Upper lobe of right lung (tissue), 1 donor: ENCODE results near the gene MUSTN1. TPM values are rescaled to one million over a fixed set of nuclear protein-coding genes. Genes with fewer than 3 reads are reported as not detected.

Source experiments
- ATAC-seq: fragments of 200-7000 bp; cut with Tn5 transposase; one replicate; pipeline ENCODE4 v1.9.1; 2020; ENCODE audit warnings: mild to moderate bottlenecking, moderate library complexity
- DNase-seq: peaks from one replicate; pipeline ENCODE4 v3.0.0-alpha.2; 2020
- H3K27ac ChIP-seq: fragments of 200-600 bp; one replicate; pipeline ENCODE4 v1.8.0; 2022
- H3K27me3 ChIP-seq: fragments of 200-600 bp; one replicate; pipeline ENCODE4 v1.8.0; 2022; ENCODE audit warnings: mild to moderate bottlenecking
- H3K36me3 ChIP-seq: fragments of 200-600 bp; one replicate; pipeline ENCODE4 v1.8.0; 2022
- H3K4me1 ChIP-seq: fragments of 200-600 bp; one replicate; pipeline ENCODE4 v1.8.0; 2022
- H3K4me3 ChIP-seq: fragments of 200-600 bp; one replicate; pipeline ENCODE4 v1.8.0; 2022; ENCODE audit warnings: mild to moderate bottlenecking
- H3K9me3 ChIP-seq: fragments of 200-600 bp; one replicate; pipeline ENCODE4 v1.8.0; 2022
- intact Hi-C: fragments of 100-400 bp; cut with DNase I; formaldehyde crosslinking; loops from one replicate; pipeline ENCODE4 v1.11.0; 2022
- total RNA-seq: library from RNA; stranded (reverse); fragmentation: NEBNext Ultra II Directional; extraction: Animal tissue kit (Norgen Biotek cat#: 25700); gene quantifications from one replicate; pipeline ENCODE4 v1.2.1, GENCODE V29; 2021
- TF ChIP-seq, protein P1 (sequence below): fragments of 200-600 bp; IDR thresholded peaks from one replicate; pipeline ENCODE4 v1.8.0; 2022; ENCODE audit warnings: antibody characterized with exemption
- donor health status: DM: no; HTN: yes; CAD: no; lungs with severe emphysema.

MUSTN1 gene
- total RNA-seq, 1 donor from 2014 or later = 5.4 TPM

DNA sequence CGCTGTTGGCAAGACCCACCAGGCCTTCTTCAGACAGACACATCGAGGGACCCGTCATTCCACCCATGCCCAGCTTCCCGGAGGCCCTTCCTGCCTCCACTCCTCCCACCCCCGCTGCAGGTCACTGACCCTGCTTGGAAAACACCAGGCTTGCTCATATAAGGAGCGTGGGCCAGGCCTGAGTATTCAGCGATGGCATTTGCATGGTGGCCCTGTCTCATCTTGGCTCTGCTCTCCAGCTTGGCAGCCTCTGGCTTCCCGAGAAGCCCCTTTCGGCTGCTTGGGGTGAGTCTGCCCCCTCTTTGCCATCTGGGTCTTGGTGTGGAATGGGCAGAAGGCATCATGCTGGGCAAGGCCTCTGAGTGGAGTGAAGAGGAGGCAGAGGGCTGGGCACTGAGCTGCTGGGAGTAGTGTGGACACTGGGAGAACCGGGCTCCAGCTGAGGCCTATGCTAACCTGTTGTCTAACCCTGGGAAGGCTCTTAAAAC is 40.2 kb downstream of the MUSTN1 start, which contains the start of gene ITIH3:
TSS of gene ITIH3 (plus strand) at position 185 of the 488 bp plus-strand sequence. CDS start at position 193, 8 bp downstream.
- Histone ChIP-seq H3K27me3 (no peaks in the 10 kb centered on the region), H3K4me1 (no peaks in the 10 kb centered on the region), H3K9me3 (no peaks in the 10 kb centered on the region), H3K36me3 (no peaks in the 10 kb centered on the region), H3K4me3 (no peak within 1 kb of the TSS), H3K27ac (no peak within 1 kb of the TSS)
- intact Hi-C loops = no loop called here
- no peak for ATAC-seq
- no peak for DNase-seq
- TF ChIP-seq, protein P1, sequence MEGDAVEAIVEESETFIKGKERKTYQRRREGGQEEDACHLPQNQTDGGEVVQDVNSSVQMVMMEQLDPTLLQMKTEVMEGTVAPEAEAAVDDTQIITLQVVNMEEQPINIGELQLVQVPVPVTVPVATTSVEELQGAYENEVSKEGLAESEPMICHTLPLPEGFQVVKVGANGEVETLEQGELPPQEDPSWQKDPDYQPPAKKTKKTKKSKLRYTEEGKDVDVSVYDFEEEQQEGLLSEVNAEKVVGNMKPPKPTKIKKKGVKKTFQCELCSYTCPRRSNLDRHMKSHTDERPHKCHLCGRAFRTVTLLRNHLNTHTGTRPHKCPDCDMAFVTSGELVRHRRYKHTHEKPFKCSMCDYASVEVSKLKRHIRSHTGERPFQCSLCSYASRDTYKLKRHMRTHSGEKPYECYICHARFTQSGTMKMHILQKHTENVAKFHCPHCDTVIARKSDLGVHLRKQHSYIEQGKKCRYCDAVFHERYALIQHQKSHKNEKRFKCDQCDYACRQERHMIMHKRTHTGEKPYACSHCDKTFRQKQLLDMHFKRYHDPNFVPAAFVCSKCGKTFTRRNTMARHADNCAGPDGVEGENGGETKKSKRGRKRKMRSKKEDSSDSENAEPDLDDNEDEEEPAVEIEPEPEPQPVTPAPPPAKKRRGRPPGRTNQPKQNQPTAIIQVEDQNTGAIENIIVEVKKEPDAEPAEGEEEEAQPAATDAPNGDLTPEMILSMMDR = no peak

DNA sequence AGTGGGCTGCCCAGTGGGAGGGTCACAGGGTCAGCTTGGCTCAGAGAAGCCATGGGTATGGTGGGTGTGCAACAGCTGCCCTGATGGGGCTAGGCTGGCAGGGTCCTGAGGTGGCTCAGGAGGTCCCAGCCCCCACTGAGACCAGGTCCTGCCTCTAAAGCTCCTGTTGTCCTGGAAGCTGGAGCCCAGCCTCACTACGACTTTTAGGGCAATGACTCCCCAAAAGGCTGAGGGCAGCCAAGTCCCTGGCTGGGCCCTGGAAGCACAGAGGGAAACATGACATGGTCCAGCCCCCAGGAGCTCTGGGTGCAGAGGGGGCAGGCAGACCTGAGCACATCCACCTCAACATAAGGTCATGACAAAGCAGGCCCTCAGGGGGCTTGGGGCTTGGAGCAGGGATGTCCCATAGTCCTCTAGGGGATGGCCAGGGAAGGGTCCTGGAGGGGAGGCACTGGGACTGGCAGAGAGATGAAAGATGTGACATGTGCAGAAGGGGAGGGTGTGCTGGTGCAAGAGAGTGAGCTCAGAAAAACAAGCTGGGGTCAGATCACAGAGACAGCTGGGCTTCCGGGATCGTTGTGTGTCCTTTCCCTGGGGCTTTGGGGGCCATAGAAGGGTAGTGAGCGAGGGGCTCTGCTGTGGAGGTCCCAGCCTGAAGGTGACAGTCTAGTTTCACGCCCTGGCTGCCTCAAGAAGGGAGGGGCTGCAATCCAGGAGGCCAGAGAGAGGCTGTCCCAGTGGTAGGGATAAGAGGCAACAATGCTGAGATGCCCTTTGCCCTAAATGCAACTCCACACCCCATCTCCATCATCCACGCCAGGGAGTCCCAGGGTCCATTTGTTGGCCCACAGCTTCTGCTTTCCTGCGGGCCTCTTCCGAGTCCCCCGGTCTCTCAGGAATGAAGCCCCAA is 40.9 kb downstream of the MUSTN1 start:
- H3K9me3 ChIP-seq = no peaks in the 10 kb centered on the region
- H3K27ac ChIP-seq = no peak overlapping the region
- H3K36me3 ChIP-seq = no peaks in the 10 kb centered on the region
- H3K4me3 ChIP-seq = no peak overlapping the region
- H3K4me1 ChIP-seq = no peaks in the 10 kb centered on the region
- ATAC-seq = no peak
- TF ChIP-seq, protein P1 = no peak
- intact Hi-C loops = no loop called here
- no peak for DNase-seq
- no peaks in the 10 kb centered on the region for H3K27me3 ChIP-seq

DNA sequence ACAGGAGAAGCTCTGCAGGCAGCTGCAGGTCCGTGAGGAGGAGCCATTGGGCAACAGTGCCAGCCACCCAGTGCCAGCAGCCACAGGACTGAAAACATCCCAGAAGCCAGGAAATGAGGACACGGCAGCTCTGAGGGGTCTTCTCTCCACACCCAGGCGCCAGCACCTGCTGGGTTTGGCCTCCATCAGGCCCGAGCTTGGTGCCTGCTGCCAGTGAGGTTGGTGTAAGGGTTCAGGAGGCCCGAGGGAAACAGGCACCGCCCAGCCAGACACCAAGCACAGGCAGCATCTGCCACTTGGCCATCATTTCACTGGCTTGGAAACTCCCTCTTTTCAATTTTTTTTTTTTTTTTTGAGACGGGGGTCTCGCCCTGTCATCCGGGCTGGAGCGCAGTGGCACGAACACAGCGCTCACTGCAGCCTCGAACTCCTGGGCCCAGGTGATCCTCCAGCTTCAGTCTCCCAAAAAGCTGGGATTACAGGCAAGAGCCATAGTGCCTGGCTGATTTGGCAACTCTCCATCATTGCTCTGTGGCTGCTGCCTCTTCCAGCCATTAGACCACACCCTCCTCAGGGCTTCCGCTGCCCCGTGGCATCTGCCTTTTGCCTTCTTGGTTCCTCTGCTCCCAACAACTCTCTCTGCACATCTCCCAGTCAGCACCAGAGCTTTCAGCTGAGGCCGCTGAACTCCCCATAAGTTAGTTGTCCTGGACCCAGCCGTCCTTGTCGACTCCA is 41.7 kb downstream of the MUSTN1 start:
- ATAC-seq (no peak), DNase-seq (no peak)
- intact Hi-C loops = no loop called here
- Histone ChIP-seq H3K4me3 (no peak overlapping the region), H3K9me3 (no peaks in the 10 kb centered on the region), H3K4me1 (no peaks in the 10 kb centered on the region), H3K27ac (no peak overlapping the region), H3K27me3 (no peaks in the 10 kb centered on the region), H3K36me3 (no peaks in the 10 kb centered on the region)
- TF ChIP-seq, protein P1 = no peak

DNA sequence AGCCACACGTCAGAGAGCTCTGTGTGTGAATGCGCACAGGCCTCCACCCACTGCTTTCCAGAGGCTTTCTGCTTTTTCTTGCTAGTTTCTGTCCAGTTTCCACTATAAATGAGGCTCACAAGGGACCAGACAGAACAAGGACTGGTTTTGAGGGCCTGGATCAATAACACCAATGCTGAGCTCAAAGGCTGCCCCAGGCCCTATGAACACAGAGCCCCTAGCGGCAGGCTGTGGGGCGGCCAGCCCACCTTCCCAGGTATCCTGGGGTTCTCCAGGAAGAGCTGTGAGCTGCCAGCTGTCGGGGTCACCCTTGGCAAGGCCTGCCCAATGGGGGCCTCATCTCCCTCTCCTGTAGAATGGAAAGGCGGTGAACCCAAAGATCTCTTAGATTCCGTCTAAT is 42.4 kb downstream of the MUSTN1 start:
- no peaks in the 10 kb centered on the region for H3K27me3 ChIP-seq
- H3K4me3 ChIP-seq = no peak overlapping the region
- no peaks in the 10 kb centered on the region for H3K4me1 ChIP-seq
- no peaks in the 10 kb centered on the region for H3K36me3 ChIP-seq
- intact Hi-C loops = no loop called here
- H3K27ac ChIP-seq = no peak overlapping the region
- ATAC-seq (no peak), DNase-seq (no peak)
- TF ChIP-seq, protein P1 = no peak
- no peaks in the 10 kb centered on the region for H3K9me3 ChIP-seq

DNA sequence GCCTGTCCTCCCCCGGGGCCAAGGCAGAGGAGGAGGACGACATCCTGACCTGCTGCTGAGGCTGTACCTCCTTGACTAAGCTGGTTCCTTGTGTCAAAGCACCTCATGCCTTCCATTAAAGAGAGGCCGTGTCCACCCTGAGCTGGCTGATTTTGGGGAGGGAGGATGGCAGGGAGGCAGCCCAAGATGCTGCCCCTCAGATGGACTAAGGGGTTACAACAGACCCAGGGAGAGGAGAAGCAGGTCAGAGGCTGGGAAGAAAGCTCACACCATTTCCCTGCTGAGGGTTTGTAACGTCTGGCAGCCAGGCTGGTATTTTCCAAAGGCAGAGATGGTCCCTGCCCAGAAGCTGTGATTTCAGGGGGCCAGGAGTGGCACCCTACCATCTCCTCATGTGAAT is 42.9 kb downstream of the MUSTN1 start:
- Histone ChIP-seq H3K4me3 (no peak overlapping the region), H3K27me3 (no peaks in the 10 kb centered on the region), H3K9me3 (no peaks in the 10 kb centered on the region), H3K36me3 (no peaks in the 10 kb centered on the region), H3K27ac (no peak overlapping the region), H3K4me1 (no peaks in the 10 kb centered on the region)
- intact Hi-C loops = no loop called here
- TF ChIP-seq, protein P1 = no peak
- ATAC-seq = no peak
- DNase-seq = no peak
